T-cell (primary cell): ENCODE results near the gene RPUSD3. TPM values are rescaled to one million over a fixed set of nuclear protein-coding genes. Genes with fewer than 3 reads are reported as not detected.
"Not testable (repeated sequence)": the region's sequence is repeated elsewhere in the genome, so short reads cannot be mapped to it uniquely, and the experiment has no call there.

Experiments used
- ATAC-seq, 4 experiments: fragments of 200-7000 bp in 3 of 4; fragments of 150-1000 bp in 1 of 4; cut with Tn5 transposase; replicated peaks in 1 of 4; 1 replicate in 3 of 4; 2 replicates in 1 of 4; pipeline ENCODE4 v1.10.0; 2021; ENCODE audit warnings: moderate library complexity in 3 of 4, mild to moderate bottlenecking in 2 of 4, moderate number of reproducible peaks in 1 of 4
- CTCF ChIA-PET, 2 donors: fragments of 300-600 bp; sonication (Branson Sonifier 250); formaldehyde crosslinking; loops; one replicate each; lab custom pipeline; 2022; ENCODE audit warnings: antibody characterized with exemption in 2 of 2; lab: Charles Lee
- POLR2A ChIA-PET, 2 donors: fragments of 300-600 bp; sonication (Branson Sonifier 250); formaldehyde crosslinking; loops; one replicate each; lab custom pipeline; 2022; ENCODE audit warnings: antibody characterized with exemption in 2 of 2; lab: Charles Lee
- DNase-seq, 35 experiments: peaks; one replicate each; pipeline versions ENCODE4 v3.0.0 to v3.0.0-alpha.2; 2013 to 2023
- H3K27ac ChIP-seq: one replicate; pipeline ENCODE4 v1.5.1; 2013; ENCODE audit warnings: low read length
- H3K27me3 ChIP-seq, 2 experiments: replicated peaks in 1 of 2; 1 replicate in 1 of 2; 2 replicates in 1 of 2; pipeline versions ENCODE4 v1.6.1 to v1.7.0; 2013; ENCODE audit warnings: low read length in 1 of 2, mixed read lengths in 1 of 2; ENCODE audit not compliant: control insufficient read depth in 2 of 2, insufficient read depth in 2 of 2; ENCODE audit errors: extremely low read depth in 1 of 2
- H3K36me3 ChIP-seq, 2 donors: 1 replicate in 1 of 2; 2 replicates in 1 of 2; pipeline versions ENCODE4 v1.6.1 to v1.7.0; 2013; ENCODE audit warnings: low read length in 1 of 2; ENCODE audit not compliant: control insufficient read depth in 2 of 2, insufficient read depth in 1 of 2; ENCODE audit errors: extremely low read depth in 1 of 2
- H3K4me1 ChIP-seq, 2 experiments: 1 replicate in 1 of 2; 2 replicates in 1 of 2; pipeline versions ENCODE4 v1.6.1 to v1.7.0; 2013; ENCODE audit warnings: low read length in 2 of 2, mixed read lengths in 1 of 2; ENCODE audit not compliant: insufficient read depth in 2 of 2, control insufficient read depth in 1 of 2; ENCODE audit errors: extremely low read depth in 1 of 2
- H3K4me3 ChIP-seq, 2 donors: 1 replicate in 1 of 2; 2 replicates in 1 of 2; pipeline versions ENCODE4 v1.5.1 to v1.7.0; 2013; ENCODE audit warnings: mild to moderate bottlenecking in 2 of 2, low read length in 1 of 2, moderate library complexity in 1 of 2; ENCODE audit not compliant: control insufficient read depth in 1 of 2; ENCODE audit errors: extremely low read depth in 1 of 2
- H3K9me3 ChIP-seq: 2 replicates; pipeline ENCODE4 v1.7.0; 2013
- H3K27ac Mint-ChIP-seq, 2 donors: one replicate each; pipeline ENCODE4 v1.8.0; 2020 to 2021; ENCODE audit warnings: mild to moderate bottlenecking in 2 of 2, mixed read lengths in 2 of 2
- H3K27me3 Mint-ChIP-seq, 2 donors: one replicate each; pipeline ENCODE4 v1.8.0; 2021 to 2022; ENCODE audit warnings: mixed read lengths in 2 of 2
- H3K36me3 Mint-ChIP-seq: one replicate; pipeline ENCODE4 v1.8.0; 2021; ENCODE audit warnings: mixed read lengths
- H3K4me1 Mint-ChIP-seq, 3 donors: one replicate each; pipeline ENCODE4 v1.8.0; 2020 to 2022; ENCODE audit warnings: mixed read lengths in 3 of 3, mild to moderate bottlenecking in 1 of 3
- H3K4me3 Mint-ChIP-seq, 3 donors: one replicate each; pipeline ENCODE4 v1.8.0; 2020 to 2022; ENCODE audit warnings: mild to moderate bottlenecking in 3 of 3, mixed read lengths in 3 of 3, moderate library complexity in 3 of 3
- H3K9me3 Mint-ChIP-seq, 3 donors: one replicate each; pipeline ENCODE4 v1.8.0; 2020 to 2022; ENCODE audit warnings: mixed read lengths in 3 of 3
- WGBS: methylation state at CpG from one replicate; pipeline ENCODE4 v1.1.5; 2013; ENCODE audit warnings: missing lambda C conversion rate; ENCODE audit not compliant: insufficient coverage; 5-methylcytosine and 5-hydroxymethylcytosine counted together
- total RNA-seq, 35 experiments: library from RNA in 6 of 35; stranded (reverse) in 6 of 35; fragments of 120-200 nt in 1 of 35; gene quantifications; one replicate each; pipeline versions ENCODE4 v1.2.1 to v1.2.4 and lab custom pipeline; 2013 to 2026

The RPUSD3 gene
- total RNA-seq, 5 donors from 2014 or later (not counting 1 experiment from before 2014, with no cell fraction given), result 23.6 to 70.5 (median 64.7) TPM

- H3K36me3 ChIP-seq, result no peaks in the 10 kb centered on the region
- H3K4me3 Mint-ChIP-seq, result no peak overlapping the region
- DNase-seq, result no peak
- no peaks in the 10 kb centered on the region for H3K4me1 ChIP-seq
- POLR2A ChIA-PET, result interaction anchor here in 1 of 2 donors (0.6 kb wide), 1 partner anchor 933 kb away, joined by 5 read pairs; no protein-coding TSS in a partner anchor
- H3K4me3 ChIP-seq, result no peak overlapping the region
- H3K27ac ChIP-seq, result no peak overlapping the region
- peaks cover 0 to 12% of the 10 kb centered on the region in 2 experiments for H3K27me3 ChIP-seq
- H3K27me3 Mint-ChIP-seq, result no peaks in the 10 kb centered on the region
- H3K9me3 ChIP-seq, result no peaks in the 10 kb centered on the region
- no peaks in the 10 kb centered on the region for H3K9me3 Mint-ChIP-seq
- H3K4me1 Mint-ChIP-seq, result no peaks in the 10 kb centered on the region
- 85% methylated on average over 3 of the region's 5 CpGs for WGBS
- no peak overlapping the region for H3K27ac Mint-ChIP-seq
- no peaks in the 10 kb centered on the region for H3K36me3 Mint-ChIP-seq
- no peak for ATAC-seq
- CTCF ChIA-PET, result no interaction called here
Measured at GRCh38 chr3:9878700-9879099, 34.9 kb upstream of the RPUSD3 start.

- H3K4me1 Mint-ChIP-seq, result no peaks in the 10 kb centered on the region
- POLR2A ChIA-PET, result no interaction called here
- H3K9me3 ChIP-seq, result no peaks in the 10 kb centered on the region
- H3K27ac ChIP-seq, result no peak overlapping the region
- H3K9me3 Mint-ChIP-seq, result no peaks in the 10 kb centered on the region
- H3K36me3 ChIP-seq, result no peaks in the 10 kb centered on the region
- peaks cover 0 to 12% of the 10 kb centered on the region in 2 experiments for H3K27me3 ChIP-seq
- no peaks in the 10 kb centered on the region for H3K4me1 ChIP-seq
- no peak overlapping the region for H3K4me3 ChIP-seq
- no peaks in the 10 kb centered on the region for H3K36me3 Mint-ChIP-seq
- WGBS, result 97% methylated on average over 12 of the region's 12 CpGs
- CTCF ChIA-PET, result interaction anchor here in 1 of 2 donors (0.7 kb wide), 1 partner anchor 577 kb away, joined by 12 read pairs; no protein-coding TSS in a partner anchor
- no peak overlapping the region for H3K4me3 Mint-ChIP-seq
- no peak overlapping the region for H3K27ac Mint-ChIP-seq
- no peaks in the 10 kb centered on the region for H3K27me3 Mint-ChIP-seq
- ATAC-seq (peak in 1 of 4 experiments; percentile 20), DNase-seq (no peak)
Measured at GRCh38 chr3:9876991-9877390, 33.2 kb upstream of the RPUSD3 start.

GRCh38 chr3:9876255-9876654, 32.4 kb upstream of the RPUSD3 start:
- POLR2A ChIA-PET, ATAC-seq, CTCF ChIA-PET, DNase-seq, H3K4me3 ChIP-seq, H3K9me3 Mint-ChIP-seq, H3K36me3 Mint-ChIP-seq, H3K27ac Mint-ChIP-seq, H3K4me1 ChIP-seq, H3K27me3 Mint-ChIP-seq, H3K4me3 Mint-ChIP-seq, H3K27ac ChIP-seq, H3K4me1 Mint-ChIP-seq, H3K36me3 ChIP-seq, H3K9me3 ChIP-seq: not testable (repeated sequence)
- WGBS, result 100% methylated on average over 1 of the region's 4 CpGs
- H3K27me3 ChIP-seq, result peaks cover 0 to 12% of the 10 kb centered on the region in 2 experiments

GRCh38 chr3:9875448-9875847, 31.6 kb upstream of the RPUSD3 start:
- Mint-ChIP-seq H3K4me1 (no peaks in the 10 kb centered on the region), H3K27ac (no peak overlapping the region), H3K4me3 (no peak overlapping the region), H3K27me3 (no peaks in the 10 kb centered on the region), H3K36me3 (no peaks in the 10 kb centered on the region), H3K9me3 (no peaks in the 10 kb centered on the region)
- no peak for DNase-seq
- Histone ChIP-seq H3K27me3 (peaks cover 0 to 12% of the 10 kb centered on the region in 2 experiments), H3K9me3 (no peaks in the 10 kb centered on the region), H3K27ac (no peak overlapping the region), H3K36me3 (no peaks in the 10 kb centered on the region), H3K4me1 (no peaks in the 10 kb centered on the region), H3K4me3 (no peak overlapping the region)
- ChIA-PET POLR2A (interaction anchor here in 1 of 2 donors (0.6 kb wide), 1 partner anchor 36 kb away, joined by 3 read pairs; no protein-coding TSS in a partner anchor), CTCF (no interaction called here)
- ATAC-seq, result no peak

- H3K36me3 ChIP-seq, DNase-seq, H3K4me1 ChIP-seq, H3K27me3 ChIP-seq, H3K4me1 Mint-ChIP-seq, CTCF ChIA-PET, H3K4me3 ChIP-seq, H3K9me3 ChIP-seq, ATAC-seq, H3K4me3 Mint-ChIP-seq, H3K27me3 Mint-ChIP-seq, H3K9me3 Mint-ChIP-seq, H3K27ac Mint-ChIP-seq, H3K36me3 Mint-ChIP-seq, H3K27ac ChIP-seq: not testable (repeated sequence)
- 86% methylated on average over 3 of the region's 5 CpGs for WGBS
- POLR2A ChIA-PET, result interaction anchor here in 1 of 2 donors (0.6 kb wide), 1 partner anchor 11 kb away, joined by 4 read pairs; no protein-coding TSS in a partner anchor
Measured at GRCh38 chr3:9872067-9872466, 28.3 kb upstream of the RPUSD3 start.

GRCh38 chr3:9870978-9871377, 27.2 kb upstream of the RPUSD3 start:
- H3K4me3 Mint-ChIP-seq, result no peak overlapping the region
- no CpG with 5 or more reads among the region's 1 CpG for WGBS
- H3K36me3 Mint-ChIP-seq, result no peaks in the 10 kb centered on the region
- H3K27ac ChIP-seq, result no peak overlapping the region
- no peaks in the 10 kb centered on the region for H3K9me3 ChIP-seq
- DNase-seq (no peak), ATAC-seq (no peak)
- POLR2A ChIA-PET, result no interaction called here
- H3K4me1 Mint-ChIP-seq, result no peaks in the 10 kb centered on the region
- H3K27me3 ChIP-seq, result no peaks in the 10 kb centered on the region
- no peaks in the 10 kb centered on the region for H3K27me3 Mint-ChIP-seq
- H3K9me3 Mint-ChIP-seq, result no peaks in the 10 kb centered on the region
- H3K4me1 ChIP-seq, result no peaks in the 10 kb centered on the region
- no peak overlapping the region for H3K27ac Mint-ChIP-seq
- no peaks in the 10 kb centered on the region for H3K36me3 ChIP-seq
- CTCF ChIA-PET, result interaction anchor here in 1 of 2 donors (0.7 kb wide), 1 partner anchor 62 kb away, joined by 3 read pairs; no protein-coding TSS in a partner anchor
- no peak overlapping the region for H3K4me3 ChIP-seq

GRCh38 chr3:9869955-9870354, 26.1 kb upstream of the RPUSD3 start:
- H3K4me3 Mint-ChIP-seq, result no peak overlapping the region
- H3K27ac ChIP-seq, result no peak overlapping the region
- no peaks in the 10 kb centered on the region for H3K4me1 Mint-ChIP-seq
- ATAC-seq (no peak), DNase-seq (no peak)
- H3K27ac Mint-ChIP-seq, result no peak overlapping the region
- no peaks in the 10 kb centered on the region for H3K36me3 Mint-ChIP-seq
- H3K4me3 ChIP-seq, result no peak overlapping the region
- ChIA-PET POLR2A (no interaction called here), CTCF (no interaction called here)
- H3K4me1 ChIP-seq, result no peaks in the 10 kb centered on the region
- no peaks in the 10 kb centered on the region for H3K9me3 ChIP-seq
- WGBS, result 82% methylated on average over 3 of the region's 5 CpGs
- H3K36me3 ChIP-seq, result no peaks in the 10 kb centered on the region
- H3K27me3 Mint-ChIP-seq, result no peaks in the 10 kb centered on the region
- H3K9me3 Mint-ChIP-seq, result no peaks in the 10 kb centered on the region
- no peaks in the 10 kb centered on the region for H3K27me3 ChIP-seq
